Erythroblast (primary cell): ENCODE results near the gene MAG.

ENCODE experiments used
- GATA1 ChIP-seq: IDR thresholded peaks from 2 replicates; pipeline ENCODE4 v1.6.1; 2011; ENCODE audit warnings: low read depth, mild to moderate bottlenecking, control low read depth, low read length, moderate library complexity
- POLR2A ChIP-seq: IDR thresholded peaks from 2 replicates; pipeline ENCODE4 v1.6.1; 2011; ENCODE audit warnings: mild to moderate bottlenecking, low read length

- TF ChIP-seq POLR2A (no peak), GATA1 (no peak)
These were observed 48.5 kb downstream of the MAG start for GRCh38 chr19:35340431-35340830.
